Activated B cell treated with CpG ODN at 0.5 μM for 24 hours (primary cell): ENCODE results near the gene LIMK1. TPM values are rescaled to one million over a fixed set of nuclear protein-coding genes. Genes with fewer than 3 reads are reported as not detected.

Source experiments
- ATAC-seq: fragments of 200-7000 bp; cut with Tn5 transposase; one replicate; pipeline ENCODE4 v1.10.0; 2021; ENCODE audit warnings: low read depth, mild to moderate bottlenecking, moderate library complexity
- CTCF ChIA-PET: fragments of 350-600 bp; sonication (Branson Sonifier 250); formaldehyde crosslinking; loops from one replicate; lab custom pipeline; 2021; ENCODE audit warnings: antibody characterized with exemption; lab: Charles Lee
- POLR2A ChIA-PET: fragments of 350-600 bp; sonication (Branson Sonifier 250); formaldehyde crosslinking; loops from one replicate; lab custom pipeline; 2021; ENCODE audit warnings: antibody characterized with exemption; lab: Charles Lee
- DNase-seq: peaks from one replicate; pipeline ENCODE4 v3.0.0; 2022
- H3K27ac Mint-ChIP-seq: one replicate; pipeline ENCODE4 v1.8.0; 2020; ENCODE audit warnings: mixed read lengths
- H3K27me3 Mint-ChIP-seq: one replicate; pipeline ENCODE4 v1.8.0; 2021; ENCODE audit warnings: mixed read lengths
- H3K36me3 Mint-ChIP-seq: one replicate; pipeline ENCODE4 v1.8.0; 2021; ENCODE audit warnings: low read depth, mixed read lengths
- H3K4me1 Mint-ChIP-seq: one replicate; pipeline ENCODE4 v1.8.0; 2021; ENCODE audit warnings: mixed read lengths
- H3K4me3 Mint-ChIP-seq: one replicate; pipeline ENCODE4 v1.8.0; 2020; ENCODE audit warnings: mild to moderate bottlenecking, mixed read lengths
- H3K9me3 Mint-ChIP-seq: one replicate; pipeline ENCODE4 v1.8.0; 2020; ENCODE audit warnings: mixed read lengths
- CTCF ChIP-seq: fragments of 200-600 bp; IDR thresholded peaks from one replicate; pipeline ENCODE4 v1.8.0; 2022; ENCODE audit warnings: antibody characterized with exemption, mild to moderate bottlenecking
- intact Hi-C: fragments of 100-400 bp; cut with micrococcal nuclease; formaldehyde crosslinking; loops from one replicate; pipeline ENCODE4 v1.15.1; 2024
- total RNA-seq: library from RNA; stranded (reverse); gene quantifications from 2 replicates; pipeline ENCODE4 v1.2.3, GENCODE V29; 2022

LIMK1 gene
- total RNA-seq, 1 donor from 2014 or later, result 59.6 TPM

DNA sequence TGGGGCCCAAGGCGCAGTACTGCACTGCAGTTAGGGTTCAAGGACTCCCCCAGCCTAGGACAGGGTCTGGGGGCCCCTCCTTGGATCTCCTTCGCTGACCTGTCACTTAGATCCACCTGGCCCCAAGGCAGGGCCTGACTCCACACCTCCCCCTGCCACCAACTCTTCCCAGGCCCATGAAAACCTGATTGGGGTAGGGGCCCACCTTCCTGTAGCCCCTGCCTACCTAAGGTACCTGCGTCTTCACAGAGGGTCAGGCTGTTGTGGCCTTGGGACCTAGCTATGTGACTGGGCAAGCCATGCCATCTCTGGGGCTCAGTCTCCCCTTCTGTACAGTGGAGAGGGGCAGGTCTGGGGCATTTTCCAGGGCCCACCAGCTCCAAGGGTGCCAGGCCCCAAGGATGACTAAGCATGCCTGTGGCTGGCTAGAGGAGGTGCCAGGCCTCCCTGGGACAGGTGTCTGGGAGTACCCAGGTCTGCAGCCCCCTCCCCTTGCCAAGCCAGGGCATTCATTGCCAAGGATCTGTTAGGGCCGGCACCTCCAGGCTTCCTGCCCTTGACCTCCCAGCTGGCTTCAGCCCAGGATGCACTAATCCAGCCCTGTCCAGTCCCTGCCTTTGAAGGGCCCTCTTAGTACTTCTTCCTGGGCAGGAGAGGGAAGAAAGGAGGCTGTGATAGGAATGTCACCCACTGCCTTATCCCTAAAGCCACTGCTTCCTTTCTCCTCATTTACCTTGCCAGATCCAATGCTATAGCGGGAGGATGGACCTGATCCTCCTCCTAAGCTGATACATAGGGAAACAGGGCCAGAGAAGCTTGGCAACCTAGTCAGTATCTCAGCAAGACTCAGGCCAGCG is 1.3 kb downstream of the LIMK1 start:
- H3K27ac Mint-ChIP-seq, result peak overlapping the region; percentile 53
- CTCF ChIA-PET, result no interaction called here
- H3K36me3 Mint-ChIP-seq, result peaks cover 16% of the 10 kb centered on the region
- H3K9me3 Mint-ChIP-seq, result no peaks in the 10 kb centered on the region
- intact Hi-C loops, result loop anchor here (2.0 to 5.0 kb wide), 2 partner anchors 16 to 202 kb away; partner anchors contain the start of gene CLIP2
- POLR2A ChIA-PET, result interaction anchor here (0.5 to 3.7 kb wide), 7 partner anchors 9 to 136 kb away, joined by 3 to 59 read pairs (median 4); partner anchors contain the start of gene EIF4H
- H3K4me3 Mint-ChIP-seq, result peak overlapping the region; percentile 84
- ATAC-seq (no peak), DNase-seq (no peak)
- H3K4me1 Mint-ChIP-seq, result peaks cover 7% of the 10 kb centered on the region
- no peak for TF ChIP-seq CTCF
- no peaks in the 10 kb centered on the region for H3K27me3 Mint-ChIP-seq

DNA sequence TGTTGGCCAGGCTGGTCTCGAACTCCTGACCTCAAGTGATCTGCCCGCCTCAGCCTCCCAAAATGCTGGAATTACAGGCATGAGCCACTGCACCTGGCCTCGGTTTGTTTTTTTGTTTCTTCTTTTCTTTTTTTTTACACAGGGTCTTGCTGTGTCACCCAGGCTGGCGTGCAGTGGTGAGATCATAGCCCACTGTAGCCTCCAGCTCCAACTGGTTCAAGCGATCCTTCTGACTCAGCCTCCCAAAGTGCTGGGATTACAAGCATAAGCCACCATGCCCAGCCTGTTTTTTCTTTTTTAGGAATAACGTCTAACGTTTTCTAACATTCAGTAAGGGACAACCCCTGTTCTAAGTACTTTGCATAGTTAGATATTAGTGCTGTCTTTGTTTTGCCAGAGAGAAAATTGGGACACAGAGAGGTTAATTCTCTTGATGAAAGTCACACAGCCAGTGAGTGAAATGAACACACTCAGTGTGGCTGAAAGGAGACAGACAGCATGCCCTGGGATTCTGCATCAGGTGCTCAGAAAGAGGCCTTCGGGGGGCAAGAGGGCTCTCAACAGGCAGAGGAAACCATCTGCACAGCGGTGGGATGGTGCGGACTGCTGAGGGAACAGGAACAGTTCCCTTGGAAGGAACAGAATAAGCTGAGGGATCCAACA is 4.3 kb downstream of the LIMK1 start:
- ATAC-seq, result no peak
- TF ChIP-seq CTCF, result no peak
- Mint-ChIP-seq H3K27ac (no peak overlapping the region), H3K36me3 (peaks cover 16% of the 10 kb centered on the region), H3K4me1 (peaks cover 22% of the 10 kb centered on the region), H3K9me3 (no peaks in the 10 kb centered on the region), H3K27me3 (no peaks in the 10 kb centered on the region), H3K4me3 (no peak overlapping the region)
- intact Hi-C loops, result no loop called here
- DNase-seq, result no peak
- POLR2A ChIA-PET, result interaction anchor here (0.7 to 3.2 kb wide), 2 partner anchors 13 to 54 kb away, joined by 4 to 15 read pairs; no protein-coding TSS in a partner anchor
- CTCF ChIA-PET, result no interaction called here

DNA sequence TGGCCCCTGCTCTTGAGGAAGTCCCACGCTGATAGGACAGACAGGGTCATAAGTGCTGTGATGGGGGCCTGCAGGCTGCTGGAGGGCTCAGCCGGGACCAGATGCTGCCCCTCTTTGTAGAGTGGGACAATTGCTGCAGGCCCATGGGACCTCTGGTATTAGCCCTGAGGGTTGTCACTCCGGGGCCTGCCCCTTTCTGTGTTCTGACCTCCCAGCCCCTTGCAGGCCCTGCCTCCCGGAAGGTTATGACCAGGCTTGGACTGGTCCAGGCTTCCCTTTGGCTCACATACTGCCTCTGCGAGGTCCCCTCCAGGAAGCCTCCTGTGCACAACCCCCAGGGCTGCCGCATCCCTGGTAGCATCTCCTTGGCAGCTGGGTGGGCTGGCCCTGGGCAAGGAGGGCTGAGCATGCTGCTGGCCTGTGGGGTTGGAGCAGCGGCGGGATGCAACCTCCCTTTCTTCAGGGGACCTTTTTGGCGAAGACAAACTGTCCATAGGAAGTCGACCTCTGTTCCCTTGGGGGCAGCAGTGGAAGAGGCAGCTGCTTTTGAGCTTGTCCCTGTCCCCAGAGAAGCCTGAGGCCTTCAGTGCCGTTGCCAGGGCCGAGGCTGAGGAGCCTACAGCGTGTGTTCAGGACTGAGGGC is 8.8 kb downstream of the LIMK1 start:
- H3K4me1 Mint-ChIP-seq, result peaks cover 38% of the 10 kb centered on the region
- ATAC-seq, result no peak
- H3K36me3 Mint-ChIP-seq, result peaks cover 17% of the 10 kb centered on the region

DNA sequence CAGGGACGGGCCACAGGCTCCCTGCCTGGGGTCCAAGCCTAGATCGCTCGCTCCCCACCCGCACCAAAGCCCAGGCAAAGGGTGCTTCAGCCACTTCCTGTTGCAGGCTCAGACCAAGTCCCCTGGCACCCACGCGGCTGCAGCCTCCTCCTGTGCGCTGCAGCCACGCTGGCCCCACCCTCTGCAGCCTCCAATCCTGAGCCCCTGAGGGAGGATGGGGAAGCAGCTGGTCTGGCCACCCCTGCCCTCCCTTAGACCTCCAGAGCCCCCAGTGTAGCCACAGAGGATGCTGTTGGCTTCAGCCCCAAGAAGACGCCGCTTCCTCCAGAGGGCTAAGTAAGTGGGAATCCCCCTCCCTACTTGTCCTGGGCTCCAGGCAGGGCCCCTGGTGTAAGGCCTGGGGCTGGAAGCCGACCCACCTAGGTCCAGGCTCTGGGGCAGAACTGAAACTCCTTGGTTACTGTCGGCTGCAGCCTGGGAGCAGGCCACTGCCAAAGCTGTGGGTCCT is 9.4 kb downstream of the LIMK1 start:
- peaks cover 42% of the 10 kb centered on the region for H3K4me1 Mint-ChIP-seq
- H3K4me3 Mint-ChIP-seq, result peak overlapping the region; percentile 90
- ChIA-PET POLR2A (interaction anchor here (0.5 to 4.2 kb wide), 12 partner anchors 8 to 565 kb away, joined by 3 to 59 read pairs (median 4); partner anchors contain the start of genes EIF4H and LIMK1), CTCF (interaction anchor here (1.0 to 1.1 kb wide), 2 partner anchors 8 to 113 kb away, joined by 3 read pairs; no protein-coding TSS in a partner anchor)
- H3K9me3 Mint-ChIP-seq, result peaks cover 2% of the 10 kb centered on the region
- TF ChIP-seq CTCF, result no peak
- H3K27ac Mint-ChIP-seq, result peak overlapping the region; percentile 95
- H3K36me3 Mint-ChIP-seq, result peaks cover 22% of the 10 kb centered on the region
- intact Hi-C loops, result no loop called here
- DNase-seq (peak; percentile 35), ATAC-seq (peak; percentile 23)
- no peaks in the 10 kb centered on the region for H3K27me3 Mint-ChIP-seq

More for the DNA sequence above, 8.8 kb downstream of the LIMK1 start:
- ChIA-PET CTCF (interaction anchor here (1.1 kb wide), 1 partner anchor 9 kb away, joined by 3 read pairs; no protein-coding TSS in a partner anchor), POLR2A (interaction anchor here (0.5 to 4.2 kb wide), 6 partner anchors 9 to 82 kb away, joined by 4 to 59 read pairs (median 9); partner anchors contain the start of genes EIF4H and LIMK1)
- Mint-ChIP-seq H3K9me3 (no peaks in the 10 kb centered on the region), H3K27ac (peak overlapping the region; percentile 95), H3K4me3 (peak overlapping the region; percentile 90), H3K27me3 (no peaks in the 10 kb centered on the region)
- intact Hi-C loops, result no loop called here
- TF ChIP-seq CTCF, result no peak
- DNase-seq, result no peak
